Breast epithelium (tissue), 4 donors: ENCODE measurements around the gene GNAL. TPM values are rescaled to one million over a fixed set of nuclear protein-coding genes. Genes with fewer than 3 reads are reported as not detected.

Experiments
- DNase-seq, 2 donors: peaks; one replicate each; pipeline ENCODE4 v3.0.0-alpha.2; 2019; ENCODE audit warnings: low spot score in 2 of 2
- H3K27ac ChIP-seq, 2 donors: fragments of 200-600 bp; sonication (generic) in 1 of 2; one replicate each; pipeline ENCODE4 v1.5.1; 2016 to 2019; ENCODE audit warnings: mild to moderate bottlenecking in 1 of 2
- H3K27me3 ChIP-seq, 2 donors: fragments of 200-600 bp; sonication (generic) in 1 of 2; one replicate each; pipeline versions ENCODE4 v1.5.1 to v1.6.0; 2017 to 2019; ENCODE audit warnings: control low read depth in 1 of 2, mild to moderate bottlenecking in 1 of 2
- H3K36me3 ChIP-seq: fragments of 200-600 bp; one replicate; pipeline ENCODE4 v1.5.1; 2019
- H3K4me1 ChIP-seq, 2 donors: fragments of 200-600 bp; sonication (generic); one replicate each; pipeline ENCODE4 v1.5.1; 2016 to 2019; ENCODE audit warnings: control low read depth in 1 of 2
- H3K4me3 ChIP-seq, 3 donors: fragments of 200-600 bp; sonication (generic); 1 replicate in 2 of 3; 2 replicates in 1 of 3; pipeline ENCODE4 v1.5.1; 2016 to 2019; ENCODE audit warnings: mild to moderate bottlenecking in 3 of 3, moderate library complexity in 2 of 3
- H3K9me3 ChIP-seq, 2 donors: fragments of 200-600 bp; sonication (generic) in 1 of 2; one replicate each; pipeline ENCODE4 v1.5.1; 2016 to 2019; ENCODE audit warnings: control low read depth in 1 of 2
- CTCF ChIP-seq, 3 donors: fragments of 450-650 bp; IDR thresholded peaks; one replicate each; pipeline ENCODE4 v1.5.1; 2016 to 2017; ENCODE audit warnings: antibody characterized with exemption in 3 of 3, mild to moderate bottlenecking in 3 of 3, moderate library complexity in 3 of 3
- POLR2A ChIP-seq: fragments of 450-650 bp; IDR thresholded peaks from one replicate; pipeline ENCODE4 v1.6.1; 2016; ENCODE audit warnings: antibody characterized with exemption, mild to moderate bottlenecking, moderate library complexity
- POLR2AphosphoS5 ChIP-seq, 3 donors: sonication (generic); formaldehyde crosslinking; IDR thresholded peaks; one replicate each; pipeline ENCODE4 v1.6.1; 2017; ENCODE audit warnings: antibody characterized with exemption in 3 of 3
- intact Hi-C: fragments of 100-400 bp; cut with DNase I; formaldehyde crosslinking; loops from one replicate; pipeline ENCODE4 v1.15.1; 2023; ENCODE audit warnings: low total_unique reads
- total RNA-seq, 3 donors: library from RNA; depleted of rRNA; stranded (reverse); fragments of >200 nt; gene quantifications; one replicate each; pipeline ENCODE4 v1.1.0, GENCODE V29; 2016

The GNAL gene
- total RNA-seq, 3 donors from 2014 or later, result 6.6 to 15.4 (median 7.5) TPM

GRCh38 chr18:11901826-11902438 lies 212.9 kb downstream of the GNAL start:
- Histone ChIP-seq H3K27me3 (no peaks in the 10 kb centered on the region), H3K27ac (no peak overlapping the region), H3K4me3 (no peak overlapping the region), H3K9me3 (no peaks in the 10 kb centered on the region), H3K4me1 (no peaks in the 10 kb centered on the region), H3K36me3 (no peaks in the 10 kb centered on the region)
- no peak for TF ChIP-seq POLR2A
- no peak for TF ChIP-seq POLR2AphosphoS5 (IDR thresholded peaks at IDR 0.05)
- no peak for TF ChIP-seq CTCF (IDR thresholded peaks at IDR 0.05)
- no peak for DNase-seq
- intact Hi-C loops, result no loop called here

GRCh38 chr18:11902522-11903292 lies 213.6 kb downstream of the GNAL start:
- Histone ChIP-seq H3K27me3 (no peaks in the 10 kb centered on the region), H3K27ac (no peak overlapping the region), H3K4me1 (no peaks in the 10 kb centered on the region), H3K9me3 (no peaks in the 10 kb centered on the region), H3K36me3 (no peaks in the 10 kb centered on the region), H3K4me3 (no peak overlapping the region)
- TF ChIP-seq POLR2A (no peak), CTCF (IDR thresholded peaks at IDR 0.05) (no peak), POLR2AphosphoS5 (IDR thresholded peaks at IDR 0.05) (no peak)
- intact Hi-C loops, result no loop called here
- DNase-seq, result no peak

- intact Hi-C loops, result no loop called here
- no peak for DNase-seq
- no peaks in the 10 kb centered on the region for H3K9me3 ChIP-seq
- H3K27ac ChIP-seq, result no peak overlapping the region
- H3K4me3 ChIP-seq, result no peak overlapping the region
- no peaks in the 10 kb centered on the region for H3K36me3 ChIP-seq
- H3K27me3 ChIP-seq, result no peaks in the 10 kb centered on the region
- H3K4me1 ChIP-seq, result no peaks in the 10 kb centered on the region
- no peak for TF ChIP-seq POLR2A
- TF ChIP-seq POLR2AphosphoS5 (IDR thresholded peaks at IDR 0.05), result no peak
- no peak for TF ChIP-seq CTCF (IDR thresholded peaks at IDR 0.05)
Measured at GRCh38 chr18:11905613-11906012, 216.5 kb downstream of the GNAL start.

- Histone ChIP-seq H3K27me3 (no peaks in the 10 kb centered on the region), H3K9me3 (no peaks in the 10 kb centered on the region), H3K4me3 (no peak overlapping the region), H3K36me3 (no peaks in the 10 kb centered on the region), H3K4me1 (no peaks in the 10 kb centered on the region), H3K27ac (no peak overlapping the region)
- no peak for TF ChIP-seq POLR2AphosphoS5 (IDR thresholded peaks at IDR 0.05)
- no peak for TF ChIP-seq POLR2A
- no peak for TF ChIP-seq CTCF (IDR thresholded peaks at IDR 0.05)
- DNase-seq, result no peak
- intact Hi-C loops, result no loop called here
Measured at GRCh38 chr18:11906176-11906575, 217.1 kb downstream of the GNAL start.
